ENCODE data around the gene PYCARD. TPM values are rescaled to one million over a fixed set of nuclear protein-coding genes. Genes with fewer than 3 reads are reported as not detected.

Gene PYCARD
- total RNA-seq, 1 experiment from 2014 or later: 72.9 TPM

DNA sequence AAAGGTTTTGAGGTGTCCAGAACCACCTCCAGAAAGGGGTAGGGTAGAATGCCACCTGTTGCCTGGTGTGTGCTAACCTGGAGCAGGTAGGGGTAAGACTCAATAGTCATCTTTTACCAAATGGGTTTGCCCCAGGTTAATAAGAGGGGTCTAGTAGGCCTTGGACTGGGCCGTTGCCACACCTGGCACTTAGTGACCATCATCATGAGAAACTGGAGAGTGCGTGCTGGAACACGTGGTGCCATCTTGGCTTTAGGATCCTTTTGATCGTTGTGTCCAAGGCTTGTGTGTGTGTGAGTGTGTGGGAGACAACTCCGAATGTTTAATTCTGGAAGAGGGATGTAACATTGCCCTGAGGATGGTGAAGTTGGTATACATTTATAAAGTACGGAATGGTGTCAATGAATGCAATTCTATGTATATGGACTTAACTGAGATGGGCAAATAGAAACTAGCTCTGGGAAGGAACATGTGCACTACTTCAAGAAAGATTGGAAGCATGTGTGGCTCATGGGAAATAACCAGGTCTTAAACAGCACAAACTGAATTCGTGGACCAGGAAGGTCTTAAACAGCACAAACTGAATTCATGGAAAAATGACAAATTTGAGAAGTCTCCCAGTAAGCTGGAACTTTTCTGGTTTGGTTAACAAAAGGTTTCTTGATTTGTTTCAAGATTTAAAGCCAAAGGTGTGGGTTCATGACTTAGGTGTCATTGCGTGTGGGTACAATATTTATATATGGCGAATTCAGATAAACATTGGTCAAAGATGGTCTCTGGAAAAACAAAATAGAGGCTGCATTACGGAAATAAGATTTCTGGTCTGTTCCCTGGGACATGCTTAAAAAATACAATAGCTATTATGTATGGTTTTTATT is 15.4 kb downstream of the PYCARD start:
- Histone ChIP-seq H2AFZ (no peak overlapping the region), H3K27ac (no peak overlapping the region), H4K20me1 (ENCODE audit: insufficient read depth) (peaks cover 97% of the 10 kb centered on the region), H3K27me3 (ENCODE audit: insufficient read depth, low read depth) (no peaks in the 10 kb centered on the region), H3K9me3 (ENCODE audit: insufficient read depth, low read depth) (no peaks in the 10 kb centered on the region), H3K36me3 (ENCODE audit: low read depth) (peaks cover 97% of the 10 kb centered on the region), H3F3A (ENCODE audit: insufficient read depth, low read depth) (peaks cover 99% of the 10 kb centered on the region), H3K4me3 (no peak overlapping the region), H3K4me1 (replicated peaks; ENCODE audit: insufficient read depth) (peaks cover 9% of the 10 kb centered on the region), H3K4me2 (no peak overlapping the region), H3K79me2 (ENCODE audit: low read depth) (peaks cover 84% of the 10 kb centered on the region), H3K9me2 (ENCODE audit: insufficient read depth) (no peaks in the 10 kb centered on the region)
- TF ChIP-seq EZH2 (IDR thresholded peaks at IDR 0.05; ENCODE audit: low read depth): no peak
- TF ChIP-seq, protein P1, sequence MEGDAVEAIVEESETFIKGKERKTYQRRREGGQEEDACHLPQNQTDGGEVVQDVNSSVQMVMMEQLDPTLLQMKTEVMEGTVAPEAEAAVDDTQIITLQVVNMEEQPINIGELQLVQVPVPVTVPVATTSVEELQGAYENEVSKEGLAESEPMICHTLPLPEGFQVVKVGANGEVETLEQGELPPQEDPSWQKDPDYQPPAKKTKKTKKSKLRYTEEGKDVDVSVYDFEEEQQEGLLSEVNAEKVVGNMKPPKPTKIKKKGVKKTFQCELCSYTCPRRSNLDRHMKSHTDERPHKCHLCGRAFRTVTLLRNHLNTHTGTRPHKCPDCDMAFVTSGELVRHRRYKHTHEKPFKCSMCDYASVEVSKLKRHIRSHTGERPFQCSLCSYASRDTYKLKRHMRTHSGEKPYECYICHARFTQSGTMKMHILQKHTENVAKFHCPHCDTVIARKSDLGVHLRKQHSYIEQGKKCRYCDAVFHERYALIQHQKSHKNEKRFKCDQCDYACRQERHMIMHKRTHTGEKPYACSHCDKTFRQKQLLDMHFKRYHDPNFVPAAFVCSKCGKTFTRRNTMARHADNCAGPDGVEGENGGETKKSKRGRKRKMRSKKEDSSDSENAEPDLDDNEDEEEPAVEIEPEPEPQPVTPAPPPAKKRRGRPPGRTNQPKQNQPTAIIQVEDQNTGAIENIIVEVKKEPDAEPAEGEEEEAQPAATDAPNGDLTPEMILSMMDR (conservative IDR thresholded peaks at IDR 0.05): no peak
- DNase-seq: no peak
- CTCF ChIA-PET: no interaction called here
- POLR2A ChIA-PET (ENCODE audit: unreplicated experiment): interaction anchor here (0.6 to 0.8 kb wide), 3 partner anchors 15 to 372 kb away, joined by 3 to 6 read pairs (median 4); no protein-coding TSS in a partner anchor
- no TSS peak for BruUV-seq (replicated peaks)
- intact Hi-C loops (cut with micrococcal nuclease; ENCODE audit: unreplicated experiment): no loop called here

GRCh38 chr16:31186176-31186575 is 16.4 kb downstream of the PYCARD start:
- Histone ChIP-seq H3K4me2 (no peak overlapping the region), H3K27me3 (ENCODE audit: insufficient read depth, low read depth) (no peaks in the 10 kb centered on the region), H3K36me3 (ENCODE audit: low read depth) (peaks cover 97% of the 10 kb centered on the region), H3K4me1 (replicated peaks; ENCODE audit: insufficient read depth) (peaks cover 16% of the 10 kb centered on the region), H3K27ac (no peak overlapping the region), H2AFZ (no peak overlapping the region), H3K79me2 (ENCODE audit: low read depth) (peaks cover 94% of the 10 kb centered on the region), H3K9me3 (ENCODE audit: insufficient read depth, low read depth) (no peaks in the 10 kb centered on the region), H3F3A (ENCODE audit: insufficient read depth, low read depth) (peaks cover 94% of the 10 kb centered on the region), H3K9me2 (ENCODE audit: insufficient read depth) (no peaks in the 10 kb centered on the region), H3K4me3 (no peak overlapping the region), H4K20me1 (ENCODE audit: insufficient read depth) (peaks cover 99% of the 10 kb centered on the region)
- BruUV-seq (replicated peaks): no TSS peak
- no peak for TF ChIP-seq EZH2 (IDR thresholded peaks at IDR 0.05; ENCODE audit: low read depth)
- TF ChIP-seq, protein P1 (conservative IDR thresholded peaks at IDR 0.05): no peak
- CTCF ChIA-PET: no interaction called here
- POLR2A ChIA-PET (ENCODE audit: unreplicated experiment): no interaction called here
- no peak for DNase-seq
- intact Hi-C loops (cut with micrococcal nuclease; ENCODE audit: unreplicated experiment): no loop called here

DNA sequence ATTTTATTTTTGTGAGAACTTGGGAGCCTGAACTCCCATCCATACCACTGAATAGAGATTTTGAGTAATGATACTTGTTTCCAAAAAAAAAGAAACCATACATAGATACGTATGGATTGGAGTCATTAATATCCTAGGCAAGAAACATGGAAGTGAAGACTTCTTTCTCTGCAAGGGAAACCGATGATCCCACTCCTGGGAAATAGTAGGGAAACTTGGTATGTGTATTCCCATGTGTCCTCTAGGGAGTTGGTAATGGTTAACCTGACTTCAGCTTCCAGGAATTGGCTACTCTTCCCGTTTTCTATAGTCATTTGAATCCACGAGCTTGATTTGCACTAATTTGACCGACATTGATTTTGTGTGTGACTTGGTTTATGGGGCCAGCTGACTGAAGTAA is 17.2 kb downstream of the PYCARD start:
- no peaks in the 10 kb centered on the region for H3K9me3 ChIP-seq (ENCODE audit: insufficient read depth, low read depth)
- peaks cover 99% of the 10 kb centered on the region for H3K79me2 ChIP-seq (ENCODE audit: low read depth)
- H4K20me1 ChIP-seq (ENCODE audit: insufficient read depth): peaks cover 100% of the 10 kb centered on the region
- ChIA-PET CTCF (no interaction called here), POLR2A (ENCODE audit: unreplicated experiment) (no interaction called here)
- no peak overlapping the region for H3K27ac ChIP-seq
- no TSS peak for BruUV-seq (replicated peaks)
- no peaks in the 10 kb centered on the region for H3K9me2 ChIP-seq (ENCODE audit: insufficient read depth)
- no peak overlapping the region for H2AFZ ChIP-seq
- H3K4me3 ChIP-seq: no peak overlapping the region
- peaks cover 89% of the 10 kb centered on the region for H3K36me3 ChIP-seq (ENCODE audit: low read depth)
- no peaks in the 10 kb centered on the region for H3K27me3 ChIP-seq (ENCODE audit: insufficient read depth, low read depth)
- H3F3A ChIP-seq (ENCODE audit: insufficient read depth, low read depth): peaks cover 89% of the 10 kb centered on the region
- TF ChIP-seq, protein P1 (conservative IDR thresholded peaks at IDR 0.05): no peak
- no peak for TF ChIP-seq EZH2 (IDR thresholded peaks at IDR 0.05; ENCODE audit: low read depth)
- no peak for DNase-seq
- intact Hi-C loops (cut with micrococcal nuclease; ENCODE audit: unreplicated experiment): no loop called here
- H3K4me1 ChIP-seq (replicated peaks; ENCODE audit: insufficient read depth): peaks cover 16% of the 10 kb centered on the region
- H3K4me2 ChIP-seq: no peak overlapping the region
